Fibroblast of lung (primary cell): ENCODE measurements around the gene CNDP2. TPM values are rescaled to one million over a fixed set of nuclear protein-coding genes. Genes with fewer than 3 reads are reported as not detected.

Source experiments
- DNase-seq, 2 donors: peaks; one replicate each; pipeline versions ENCODE4 v3.0.0 to v3.0.0-alpha.2; 2010; ENCODE audit warnings: low read depth in 2 of 2
- H2AFZ ChIP-seq: 2 replicates; pipeline ENCODE4 v1.5.1; 2012; ENCODE audit warnings: low read length, control low read depth, inconsistent platforms
- H3K27ac ChIP-seq: 2 replicates; pipeline ENCODE4 v1.5.1; 2011; ENCODE audit warnings: low read length, control low read depth; ENCODE audit not compliant: insufficient read depth
- H3K27me3 ChIP-seq: 2 replicates; pipeline ENCODE4 v1.5.1; 2011; ENCODE audit warnings: mild to moderate bottlenecking, low read length; ENCODE audit not compliant: control insufficient read depth, insufficient read depth
- H3K36me3 ChIP-seq: 2 replicates; pipeline ENCODE4 v1.5.1; 2011; ENCODE audit warnings: low read length; ENCODE audit not compliant: control insufficient read depth, insufficient read depth
- H3K4me1 ChIP-seq: 2 replicates; pipeline ENCODE4 v1.5.1; 2011; ENCODE audit warnings: low read length; ENCODE audit not compliant: control insufficient read depth, insufficient read depth; ENCODE audit errors: extremely low read depth
- H3K4me2 ChIP-seq: 2 replicates; pipeline ENCODE4 v1.5.1; 2011; ENCODE audit warnings: low read length, control low read depth; ENCODE audit not compliant: insufficient read depth; ENCODE audit errors: extremely low read depth
- H3K4me3 ChIP-seq, 4 experiments: fragments of 200-600 bp in 1 of 4; sonication (generic) in 1 of 4; replicated peaks in 1 of 4; 2 replicates each; pipeline ENCODE4 v1.5.1; 2011 to 2016; ENCODE audit warnings: low read length in 4 of 4, low read depth in 3 of 4, mild to moderate bottlenecking in 3 of 4, control low read depth in 2 of 4, inconsistent platforms in 1 of 4, mixed read lengths in 1 of 4; ENCODE audit not compliant: insufficient read depth in 1 of 4; ENCODE audit errors: control extremely low read depth in 1 of 4
- H3K79me2 ChIP-seq: 2 replicates; pipeline ENCODE4 v1.5.1; 2012; ENCODE audit warnings: mild to moderate bottlenecking, low read length, inconsistent platforms; ENCODE audit not compliant: control insufficient read depth, insufficient read depth
- H3K9ac ChIP-seq: 2 replicates; pipeline ENCODE4 v1.5.1; 2011; ENCODE audit warnings: mild to moderate bottlenecking, low read length, control low read depth; ENCODE audit not compliant: insufficient read depth
- H3K9me3 ChIP-seq: 2 replicates; pipeline ENCODE4 v1.5.1; 2012; ENCODE audit warnings: low read depth, low read length; ENCODE audit not compliant: control insufficient read depth, insufficient read depth
- H4K20me1 ChIP-seq: 2 replicates; pipeline ENCODE4 v1.5.1; 2011; ENCODE audit warnings: low read length; ENCODE audit not compliant: control insufficient read depth, insufficient read depth; ENCODE audit errors: extremely low read depth
- EZH2 ChIP-seq: IDR thresholded peaks from 2 replicates; pipeline ENCODE4 v1.5.1; 2012; ENCODE audit warnings: low read length, control low read depth, mild to moderate bottlenecking; ENCODE audit errors: missing control alignments
- polyA plus RNA-seq, 2 donors: library from polyadenylated mRNA; depleted of rRNA in 1 of 2; stranded (reverse) in 1 of 2; unstranded in 1 of 2; fragments of >200 nt; gene quantifications; 2 replicates each; pipeline ENCODE4 v1.2.1, GENCODE V29; 2011 to 2012; ENCODE audit warnings: missing spikeins in 1 of 2
- total RNA-seq: library from RNA; depleted of rRNA; stranded (reverse); fragments of >200 nt; gene quantifications from 2 replicates; pipeline ENCODE4 v1.2.1, GENCODE V29; 2014
- TF ChIP-seq, protein P1 (sequence below), 2 donors: IDR thresholded peaks in 1 of 2; conservative IDR thresholded peaks in 1 of 2; 1 replicate in 1 of 2; 2 replicates in 1 of 2; pipeline ENCODE4 v1.5.1; 2011 to 2012; ENCODE audit warnings: low read length in 2 of 2, control low read depth in 1 of 2, inconsistent platforms in 1 of 2, low read depth in 1 of 2, mild to moderate bottlenecking in 1 of 2

Gene CNDP2
- total and polyA plus RNA-seq, 2 donors (not counting 1 experiment from before 2014, with no cell fraction given): 41.8 to 69.8 TPM

DNA sequence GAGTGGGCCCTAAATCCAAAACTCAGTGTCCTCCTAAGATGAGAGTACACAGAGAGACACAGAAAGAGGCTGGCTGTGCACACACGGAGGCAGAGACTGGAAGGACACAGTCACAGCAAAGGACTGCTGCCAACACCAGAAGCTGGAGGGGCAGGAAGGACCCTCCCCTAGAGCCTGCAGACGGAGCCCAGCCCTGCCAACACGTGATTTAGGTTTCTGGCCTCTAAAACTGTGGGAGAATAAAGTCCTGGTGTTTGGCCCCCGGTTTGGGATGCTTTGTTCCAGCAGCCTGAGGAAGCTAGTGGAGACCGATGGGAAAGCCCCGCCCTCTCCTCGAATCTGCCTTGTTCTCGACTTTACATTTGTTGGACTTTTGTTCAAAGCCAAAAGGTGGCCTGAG is 48.7 kb downstream of the CNDP2 start:
- no peak for DNase-seq
- TF ChIP-seq, protein P1, sequence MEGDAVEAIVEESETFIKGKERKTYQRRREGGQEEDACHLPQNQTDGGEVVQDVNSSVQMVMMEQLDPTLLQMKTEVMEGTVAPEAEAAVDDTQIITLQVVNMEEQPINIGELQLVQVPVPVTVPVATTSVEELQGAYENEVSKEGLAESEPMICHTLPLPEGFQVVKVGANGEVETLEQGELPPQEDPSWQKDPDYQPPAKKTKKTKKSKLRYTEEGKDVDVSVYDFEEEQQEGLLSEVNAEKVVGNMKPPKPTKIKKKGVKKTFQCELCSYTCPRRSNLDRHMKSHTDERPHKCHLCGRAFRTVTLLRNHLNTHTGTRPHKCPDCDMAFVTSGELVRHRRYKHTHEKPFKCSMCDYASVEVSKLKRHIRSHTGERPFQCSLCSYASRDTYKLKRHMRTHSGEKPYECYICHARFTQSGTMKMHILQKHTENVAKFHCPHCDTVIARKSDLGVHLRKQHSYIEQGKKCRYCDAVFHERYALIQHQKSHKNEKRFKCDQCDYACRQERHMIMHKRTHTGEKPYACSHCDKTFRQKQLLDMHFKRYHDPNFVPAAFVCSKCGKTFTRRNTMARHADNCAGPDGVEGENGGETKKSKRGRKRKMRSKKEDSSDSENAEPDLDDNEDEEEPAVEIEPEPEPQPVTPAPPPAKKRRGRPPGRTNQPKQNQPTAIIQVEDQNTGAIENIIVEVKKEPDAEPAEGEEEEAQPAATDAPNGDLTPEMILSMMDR (conservative IDR thresholded peaks at IDR 0.05 in 1 of 2, IDR thresholded peaks at IDR 0.05 in 1 of 2; ENCODE audit: low read depth in 1 of 2, low read length in 2 of 2): no peak
- no peak for TF ChIP-seq EZH2
- no peaks in the 10 kb centered on the region for H3K79me2 ChIP-seq
- H3K9ac ChIP-seq: no peak overlapping the region
- no peak overlapping the region for H3K4me3 ChIP-seq
- H3K9me3 ChIP-seq: no peaks in the 10 kb centered on the region
- H3K27me3 ChIP-seq: no peaks in the 10 kb centered on the region
- H3K4me1 ChIP-seq: peaks cover 4% of the 10 kb centered on the region
- no peak overlapping the region for H3K4me2 ChIP-seq
- H2AFZ ChIP-seq: no peak overlapping the region
- no peaks in the 10 kb centered on the region for H3K36me3 ChIP-seq
- H4K20me1 ChIP-seq: no peaks in the 10 kb centered on the region
- H3K27ac ChIP-seq: no peak overlapping the region

DNA sequence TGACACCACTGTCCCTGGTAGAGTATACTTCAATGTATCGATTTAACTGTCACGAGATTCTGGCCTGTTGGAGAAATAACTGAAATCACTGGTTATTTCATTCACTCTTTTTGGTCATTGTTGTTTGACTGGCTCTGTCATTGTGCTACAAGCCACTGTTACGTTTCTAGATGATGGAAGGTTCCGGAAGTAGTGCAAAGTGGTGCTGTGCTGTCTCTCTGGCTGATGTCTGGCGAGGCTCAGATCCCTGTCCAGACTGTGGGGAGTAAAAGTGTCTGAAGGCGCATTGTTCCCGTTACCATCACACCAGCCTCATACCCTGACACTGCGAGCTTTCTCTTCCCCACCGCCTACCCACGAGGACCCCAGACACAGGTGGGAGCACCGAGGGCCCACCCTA is 49.8 kb downstream of the CNDP2 start:
- no peaks in the 10 kb centered on the region for H3K27me3 ChIP-seq
- no peak overlapping the region for H3K4me3 ChIP-seq
- no peaks in the 10 kb centered on the region for H4K20me1 ChIP-seq
- no peak for DNase-seq
- no peak overlapping the region for H3K27ac ChIP-seq
- H3K4me1 ChIP-seq: peaks cover 4% of the 10 kb centered on the region
- no peaks in the 10 kb centered on the region for H3K79me2 ChIP-seq
- no peaks in the 10 kb centered on the region for H3K9me3 ChIP-seq
- no peaks in the 10 kb centered on the region for H3K36me3 ChIP-seq
- H3K9ac ChIP-seq: no peak overlapping the region
- H2AFZ ChIP-seq: no peak overlapping the region
- TF ChIP-seq, protein P1 (conservative IDR thresholded peaks at IDR 0.05 in 1 of 2, IDR thresholded peaks at IDR 0.05 in 1 of 2; ENCODE audit: low read depth in 1 of 2, low read length in 2 of 2): no peak
- no peak for TF ChIP-seq EZH2
- no peak overlapping the region for H3K4me2 ChIP-seq

DNA sequence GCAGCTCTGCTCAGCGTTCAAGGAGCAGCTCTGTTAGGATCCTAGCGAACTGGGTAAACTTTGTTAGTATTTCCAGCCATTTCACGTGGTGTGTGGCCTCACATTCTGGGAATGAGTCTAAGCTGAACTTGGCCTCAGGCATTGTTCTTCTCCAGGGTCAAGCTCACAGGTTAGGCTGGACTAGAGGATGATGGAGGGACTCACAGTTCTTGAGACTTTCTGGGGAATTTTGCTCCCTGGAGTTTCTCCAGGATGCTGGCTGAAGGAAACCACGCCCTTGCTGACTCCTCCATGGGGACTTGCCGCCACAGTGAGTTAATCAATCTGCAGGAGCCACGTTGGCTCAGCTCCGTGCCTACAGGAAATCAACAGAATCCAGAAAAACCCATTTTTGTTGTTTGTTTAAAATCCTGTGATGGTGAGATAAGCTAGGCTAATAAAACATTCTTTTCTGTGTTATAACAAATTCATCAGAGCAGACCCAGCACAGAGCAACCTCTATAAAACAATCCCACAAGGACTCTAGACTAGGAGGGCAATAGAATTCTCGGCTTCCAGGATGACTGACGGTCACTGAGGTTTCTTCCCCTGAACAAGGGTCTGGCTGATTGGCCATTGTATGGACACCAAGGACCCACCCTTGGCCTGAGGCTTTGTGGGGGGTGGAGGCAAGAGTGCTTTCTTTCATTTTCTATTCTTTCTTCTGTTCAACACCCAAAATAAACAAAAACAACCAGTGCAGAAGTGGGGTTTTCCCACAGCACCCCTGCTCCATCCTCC is 50.8 kb downstream of the CNDP2 start:
- Histone ChIP-seq H3K9me3 (no peaks in the 10 kb centered on the region), H3K4me1 (peaks cover 4% of the 10 kb centered on the region), H3K27ac (no peak overlapping the region), H3K4me2 (peak overlapping the region; percentile 44), H3K4me3 (no peak overlapping the region), H3K9ac (no peak overlapping the region), H4K20me1 (no peaks in the 10 kb centered on the region), H3K79me2 (no peaks in the 10 kb centered on the region), H2AFZ (peak overlapping the region; percentile 75), H3K27me3 (no peaks in the 10 kb centered on the region), H3K36me3 (no peaks in the 10 kb centered on the region)
- TF ChIP-seq, protein P1 (conservative IDR thresholded peaks at IDR 0.05 in 1 of 2, IDR thresholded peaks at IDR 0.05 in 1 of 2; ENCODE audit: low read depth in 1 of 2, low read length in 2 of 2): no peak
- no peak for TF ChIP-seq EZH2
- DNase-seq: peak; percentile 19 to 39
